ENCODE results near the gene WWOX. TPM values are rescaled to one million over a fixed set of nuclear protein-coding genes. Genes with fewer than 3 reads are reported as not detected.

WWOX gene
- total and polyA plus RNA-seq, 2 experiments from 2014 or later: 22.1 to 123 TPM

DNA sequence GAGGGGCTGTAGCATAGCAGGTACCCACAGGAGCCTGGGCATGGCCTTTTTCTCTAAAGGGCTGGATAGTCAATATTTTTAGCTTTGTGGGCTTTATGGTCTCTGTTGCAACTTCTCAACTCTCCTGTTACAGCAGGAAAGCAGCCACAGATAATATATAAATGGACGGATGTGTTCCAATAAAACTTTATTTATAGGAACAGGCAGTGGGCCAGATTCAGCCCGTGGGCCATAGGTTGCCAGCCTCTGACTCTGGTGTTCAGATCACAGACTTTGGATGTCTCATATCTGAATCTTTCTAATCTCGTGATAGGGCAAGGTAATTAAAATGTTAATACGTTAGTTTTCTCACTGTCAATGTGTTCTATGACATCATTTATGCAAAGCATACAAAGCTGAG, 136.4 kb downstream of the WWOX start:
- H3K27me3 ChIP-seq: no peaks in the 10 kb centered on the region
- no peaks in the 10 kb centered on the region for H3K9me3 ChIP-seq (ENCODE audit: low read depth)
- DNase-seq (ENCODE audit: low read depth in 1 of 2, low spot score in 1 of 2): no peak
- H3K27ac ChIP-seq: no peak overlapping the region
- H3K4me1 ChIP-seq (ENCODE audit: low read depth): no peaks in the 10 kb centered on the region
- no peak overlapping the region for H3K4me3 ChIP-seq
- H3K36me3 ChIP-seq: no peaks in the 10 kb centered on the region
- TF ChIP-seq, protein P1, sequence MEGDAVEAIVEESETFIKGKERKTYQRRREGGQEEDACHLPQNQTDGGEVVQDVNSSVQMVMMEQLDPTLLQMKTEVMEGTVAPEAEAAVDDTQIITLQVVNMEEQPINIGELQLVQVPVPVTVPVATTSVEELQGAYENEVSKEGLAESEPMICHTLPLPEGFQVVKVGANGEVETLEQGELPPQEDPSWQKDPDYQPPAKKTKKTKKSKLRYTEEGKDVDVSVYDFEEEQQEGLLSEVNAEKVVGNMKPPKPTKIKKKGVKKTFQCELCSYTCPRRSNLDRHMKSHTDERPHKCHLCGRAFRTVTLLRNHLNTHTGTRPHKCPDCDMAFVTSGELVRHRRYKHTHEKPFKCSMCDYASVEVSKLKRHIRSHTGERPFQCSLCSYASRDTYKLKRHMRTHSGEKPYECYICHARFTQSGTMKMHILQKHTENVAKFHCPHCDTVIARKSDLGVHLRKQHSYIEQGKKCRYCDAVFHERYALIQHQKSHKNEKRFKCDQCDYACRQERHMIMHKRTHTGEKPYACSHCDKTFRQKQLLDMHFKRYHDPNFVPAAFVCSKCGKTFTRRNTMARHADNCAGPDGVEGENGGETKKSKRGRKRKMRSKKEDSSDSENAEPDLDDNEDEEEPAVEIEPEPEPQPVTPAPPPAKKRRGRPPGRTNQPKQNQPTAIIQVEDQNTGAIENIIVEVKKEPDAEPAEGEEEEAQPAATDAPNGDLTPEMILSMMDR (IDR thresholded peaks at IDR 0.05; ENCODE audit: low read depth, low read length): no peak

DNA sequence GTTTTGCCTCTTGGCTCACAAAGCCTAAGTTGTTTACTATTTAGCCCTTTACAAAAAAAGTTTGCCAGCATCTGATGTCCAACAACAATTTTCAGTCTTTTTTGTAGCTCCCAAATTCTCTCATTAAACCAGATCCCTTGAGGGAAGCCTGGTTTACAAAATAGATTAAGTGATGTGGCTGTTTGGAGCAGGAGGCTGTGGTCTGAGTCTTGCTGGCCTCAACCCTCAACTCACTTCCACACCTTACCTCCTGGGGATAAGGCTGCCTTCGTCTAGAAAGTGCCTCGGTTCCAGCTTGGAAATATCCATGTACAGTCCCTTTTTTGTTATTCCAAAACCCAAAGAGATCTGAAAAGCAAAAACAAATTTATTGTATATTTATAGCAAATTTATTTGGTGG, 138.4 kb downstream of the WWOX start:
- no peaks in the 10 kb centered on the region for H3K9me3 ChIP-seq (ENCODE audit: low read depth)
- DNase-seq (ENCODE audit: low read depth in 1 of 2, low spot score in 1 of 2): no peak
- H3K27ac ChIP-seq: no peak overlapping the region
- TF ChIP-seq, protein P1 (IDR thresholded peaks at IDR 0.05; ENCODE audit: low read depth, low read length): no peak
- H3K27me3 ChIP-seq: no peaks in the 10 kb centered on the region
- no peaks in the 10 kb centered on the region for H3K36me3 ChIP-seq
- no peaks in the 10 kb centered on the region for H3K4me1 ChIP-seq (ENCODE audit: low read depth)
- no peak overlapping the region for H3K4me3 ChIP-seq

DNA sequence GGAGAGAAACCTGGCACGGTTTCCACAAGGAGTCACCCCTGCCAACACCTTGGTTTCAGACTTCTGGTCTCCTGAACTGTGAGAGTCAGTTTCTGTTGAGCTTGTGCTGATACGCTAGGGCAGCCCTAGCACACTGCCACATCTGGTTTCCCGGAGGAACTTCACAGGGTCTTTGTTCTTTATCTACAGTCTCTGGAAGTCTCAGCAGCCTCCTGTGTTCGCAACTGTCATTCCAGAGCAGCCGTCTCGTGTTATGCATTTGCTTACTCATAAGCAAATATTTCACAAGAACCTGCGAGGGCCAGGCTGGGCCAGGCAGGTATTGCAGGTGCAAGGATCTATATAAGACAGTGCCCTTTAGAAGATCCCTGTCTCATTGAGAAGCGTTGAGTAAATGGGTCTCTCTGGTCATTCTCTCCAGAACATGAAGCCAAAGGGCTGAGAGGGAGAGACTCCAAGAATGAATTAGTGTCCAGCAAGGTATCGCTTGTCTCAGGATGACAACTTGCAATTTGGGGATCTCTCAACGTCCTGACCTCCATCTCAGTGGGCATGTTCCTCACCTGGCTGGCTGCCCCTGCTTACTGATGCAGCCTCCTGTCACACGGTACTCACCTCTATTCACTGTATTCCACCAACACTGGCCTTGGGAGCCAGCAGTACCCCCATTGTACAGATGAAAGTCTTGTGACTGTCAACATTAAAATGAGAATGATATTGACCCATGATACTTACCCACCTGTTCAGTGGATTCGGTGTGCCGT, 141.2 kb downstream of the WWOX start:
- H3K27ac ChIP-seq: no peak overlapping the region
- H3K9me3 ChIP-seq (ENCODE audit: low read depth): no peaks in the 10 kb centered on the region
- TF ChIP-seq, protein P1 (IDR thresholded peaks at IDR 0.05; ENCODE audit: low read depth, low read length): no peak
- no peak overlapping the region for H3K4me3 ChIP-seq
- DNase-seq (ENCODE audit: low read depth in 1 of 2, low spot score in 1 of 2): no peak
- H3K36me3 ChIP-seq: no peaks in the 10 kb centered on the region
- H3K27me3 ChIP-seq: no peaks in the 10 kb centered on the region
- no peaks in the 10 kb centered on the region for H3K4me1 ChIP-seq (ENCODE audit: low read depth)

DNA sequence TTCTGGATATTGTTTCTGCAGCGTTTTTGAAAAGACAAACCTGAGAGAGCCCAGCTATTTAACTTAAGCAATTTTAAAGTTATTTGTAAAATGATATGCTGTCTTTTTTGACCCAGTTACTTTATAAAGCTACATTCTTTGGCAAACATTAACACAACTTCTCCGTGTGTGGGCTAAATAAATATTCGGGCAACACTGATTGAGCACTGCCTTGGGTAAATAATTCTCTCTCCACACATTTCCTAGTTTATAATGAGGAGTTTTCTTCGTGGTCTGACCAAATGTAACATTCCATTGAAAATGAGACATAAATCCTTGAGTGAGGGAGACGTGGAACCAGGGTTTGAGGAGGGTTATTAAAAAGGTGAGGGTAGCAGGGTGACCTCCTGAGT, 142.8 kb downstream of the WWOX start:
- Histone ChIP-seq H3K4me1 (ENCODE audit: low read depth) (no peaks in the 10 kb centered on the region), H3K36me3 (no peaks in the 10 kb centered on the region), H3K27me3 (no peaks in the 10 kb centered on the region), H3K27ac (no peak overlapping the region), H3K9me3 (ENCODE audit: low read depth) (no peaks in the 10 kb centered on the region), H3K4me3 (no peak overlapping the region)
- TF ChIP-seq, protein P1 (IDR thresholded peaks at IDR 0.05; ENCODE audit: low read depth, low read length): no peak
- no peak for DNase-seq (ENCODE audit: low read depth in 1 of 2, low spot score in 1 of 2)

DNA sequence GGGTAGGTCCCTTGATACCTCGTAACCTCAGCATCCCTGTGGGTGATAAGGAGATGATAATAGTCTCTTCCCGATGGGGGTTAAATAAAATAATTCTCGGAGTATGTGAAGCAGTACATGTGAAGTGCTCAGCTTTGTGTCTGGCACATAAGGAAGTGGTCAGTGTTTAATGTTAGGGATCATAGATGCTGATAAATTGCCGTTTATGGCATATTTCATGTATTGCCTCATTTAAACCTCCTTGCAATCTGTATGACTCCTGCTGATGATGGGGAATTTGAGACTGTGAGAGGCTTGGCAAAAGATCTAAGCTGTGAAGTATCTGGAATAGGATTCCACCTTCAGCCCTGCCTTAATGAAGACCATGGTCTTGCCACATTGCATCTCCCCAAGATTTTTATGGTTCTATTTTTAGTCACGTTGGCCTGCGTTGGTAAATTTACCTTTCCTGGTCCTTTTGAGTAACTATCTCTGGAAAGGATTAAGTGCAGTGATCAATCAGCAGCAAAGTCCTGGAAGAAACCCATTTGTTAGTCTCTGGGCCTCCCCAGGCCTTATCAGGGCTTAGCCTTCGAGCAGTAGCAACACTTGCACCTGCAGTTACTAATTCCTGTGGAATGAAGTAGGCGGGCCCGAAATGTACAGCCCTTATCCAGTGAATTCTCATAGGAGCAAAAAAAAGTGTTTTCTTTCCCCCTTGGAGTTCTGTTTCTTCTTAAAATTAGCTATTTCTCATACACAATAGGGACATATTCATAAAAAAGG, 144.9 kb downstream of the WWOX start:
- TF ChIP-seq, protein P1 (IDR thresholded peaks at IDR 0.05; ENCODE audit: low read depth, low read length): no peak
- Histone ChIP-seq H3K27ac (no peak overlapping the region), H3K4me1 (ENCODE audit: low read depth) (no peaks in the 10 kb centered on the region), H3K27me3 (no peaks in the 10 kb centered on the region), H3K4me3 (no peak overlapping the region), H3K36me3 (no peaks in the 10 kb centered on the region), H3K9me3 (ENCODE audit: low read depth) (no peaks in the 10 kb centered on the region)
- DNase-seq (ENCODE audit: low read depth in 1 of 2, low spot score in 1 of 2): no peak
